Measurements from ENCODE around the gene LDLRAD2.

DNA sequence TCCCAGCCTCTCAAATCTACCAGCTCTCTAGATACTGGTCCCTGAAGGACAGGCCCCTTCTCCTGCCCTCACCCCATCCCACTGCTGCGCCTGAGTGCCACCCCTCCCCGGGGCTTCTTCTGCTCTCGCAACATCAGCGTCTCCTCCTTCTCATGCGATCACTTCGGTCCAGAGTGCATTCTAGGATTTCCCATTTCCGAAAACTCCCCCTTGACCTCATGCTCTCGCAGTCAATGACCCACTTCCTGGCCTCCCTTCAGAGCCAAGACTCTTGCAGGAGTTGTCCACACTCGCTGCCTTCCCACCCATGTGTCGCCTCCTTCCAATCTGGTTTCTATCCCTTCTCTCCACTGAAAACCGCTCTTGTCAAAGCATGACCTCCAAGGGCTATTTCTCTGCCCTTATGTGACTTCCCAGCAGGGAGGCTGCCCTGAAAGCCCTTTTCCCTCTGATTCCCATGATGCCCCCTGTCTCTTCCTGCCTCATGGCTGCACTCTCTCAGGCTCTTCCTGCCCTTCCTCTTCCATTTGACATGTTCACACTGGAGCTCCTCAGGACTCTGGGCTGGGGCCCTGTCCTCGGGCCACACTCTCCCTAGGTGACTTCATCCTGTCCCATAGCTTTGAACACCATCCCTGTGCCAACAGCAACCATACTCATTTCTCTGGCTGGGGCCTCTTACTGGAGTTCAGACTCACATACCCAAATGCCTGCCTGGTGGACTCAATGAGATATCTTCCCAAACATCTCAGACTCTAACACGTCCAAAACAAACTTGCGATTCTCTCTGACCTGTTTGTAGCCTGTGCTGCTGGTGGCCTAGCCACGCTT, 46.0 kb downstream of the LDLRAD2 start:
- TF ChIP-seq, protein P1, sequence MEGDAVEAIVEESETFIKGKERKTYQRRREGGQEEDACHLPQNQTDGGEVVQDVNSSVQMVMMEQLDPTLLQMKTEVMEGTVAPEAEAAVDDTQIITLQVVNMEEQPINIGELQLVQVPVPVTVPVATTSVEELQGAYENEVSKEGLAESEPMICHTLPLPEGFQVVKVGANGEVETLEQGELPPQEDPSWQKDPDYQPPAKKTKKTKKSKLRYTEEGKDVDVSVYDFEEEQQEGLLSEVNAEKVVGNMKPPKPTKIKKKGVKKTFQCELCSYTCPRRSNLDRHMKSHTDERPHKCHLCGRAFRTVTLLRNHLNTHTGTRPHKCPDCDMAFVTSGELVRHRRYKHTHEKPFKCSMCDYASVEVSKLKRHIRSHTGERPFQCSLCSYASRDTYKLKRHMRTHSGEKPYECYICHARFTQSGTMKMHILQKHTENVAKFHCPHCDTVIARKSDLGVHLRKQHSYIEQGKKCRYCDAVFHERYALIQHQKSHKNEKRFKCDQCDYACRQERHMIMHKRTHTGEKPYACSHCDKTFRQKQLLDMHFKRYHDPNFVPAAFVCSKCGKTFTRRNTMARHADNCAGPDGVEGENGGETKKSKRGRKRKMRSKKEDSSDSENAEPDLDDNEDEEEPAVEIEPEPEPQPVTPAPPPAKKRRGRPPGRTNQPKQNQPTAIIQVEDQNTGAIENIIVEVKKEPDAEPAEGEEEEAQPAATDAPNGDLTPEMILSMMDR (conservative IDR thresholded peaks at IDR 0.05; ENCODE audit: low read depth, low read length), result no peak
- TF ChIP-seq EZH2 (IDR thresholded peaks at IDR 0.05; ENCODE audit: borderline replicate concordance, low read depth, low read length, poor library complexity, severe bottlenecking), result no peak
